Stimulated activated CD8-positive, alpha-beta memory T cell treated with anti-CD3 and anti-CD28 coated beads, Interleukin-15, amount 100 ng/mL, for 48 hours (primary cell): Measurements from ENCODE around the gene TLE2.

ENCODE experiments used
- DNase-seq, 2 donors: peaks; one replicate each; pipeline ENCODE4 v3.0.0-alpha.2; 2020; ENCODE audit warnings: low read depth in 2 of 2

TLE2 gene

DNA sequence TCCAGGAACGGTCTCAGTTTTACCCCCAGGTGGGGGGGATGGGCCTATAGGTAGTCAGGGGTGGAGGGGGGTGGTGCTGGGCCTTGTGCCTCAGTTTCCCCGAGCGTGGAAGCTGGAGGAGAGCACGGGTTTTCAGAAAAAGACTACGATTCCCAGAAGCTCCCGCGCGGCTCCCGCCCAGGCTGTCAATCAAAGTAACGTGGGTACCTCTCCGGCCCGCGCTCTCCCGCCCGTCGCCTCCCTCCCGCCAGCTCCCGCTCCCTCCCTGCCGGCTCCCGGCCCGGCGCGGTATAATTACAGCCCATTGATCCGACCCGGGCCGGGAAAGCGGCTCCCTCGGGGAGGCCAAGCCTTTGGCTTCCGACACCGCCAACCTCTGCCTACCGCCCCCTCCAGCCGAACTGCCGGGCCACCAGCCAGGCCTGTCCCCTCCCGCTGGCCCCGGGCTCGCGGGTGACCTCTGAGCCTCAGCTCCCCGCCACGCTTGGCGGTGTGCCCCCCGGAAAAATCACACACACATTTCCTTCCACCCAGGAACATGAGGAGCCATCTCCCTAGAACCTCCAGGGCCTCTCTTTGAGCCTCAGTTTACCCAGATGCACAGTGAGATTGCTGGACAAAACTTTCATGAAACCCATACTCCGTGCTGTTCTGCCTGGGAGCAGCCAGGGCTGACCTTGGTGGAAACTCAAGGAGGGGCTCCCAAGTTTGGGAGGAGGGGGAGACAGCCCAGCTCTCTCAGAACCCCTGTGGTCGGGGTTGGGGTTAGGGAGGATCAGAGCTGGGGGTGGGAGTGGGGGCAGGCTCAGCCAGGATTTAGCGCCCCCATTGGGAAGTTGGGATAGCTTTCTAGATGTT lies 7.3 kb upstream of the TLE2 start:
- peak; percentile 75 to 76 for DNase-seq

GRCh38 chr19:3035542-3036118 lies 6.5 kb upstream of the TLE2 start:
- peak; percentile 92 to 93 for DNase-seq

GRCh38 chr19:3034656-3035541 lies 5.8 kb upstream of the TLE2 start:
- no peak for DNase-seq

GRCh38 chr19:3034406-3034655 lies 5.3 kb upstream of the TLE2 start:
- DNase-seq, result no peak

DNA sequence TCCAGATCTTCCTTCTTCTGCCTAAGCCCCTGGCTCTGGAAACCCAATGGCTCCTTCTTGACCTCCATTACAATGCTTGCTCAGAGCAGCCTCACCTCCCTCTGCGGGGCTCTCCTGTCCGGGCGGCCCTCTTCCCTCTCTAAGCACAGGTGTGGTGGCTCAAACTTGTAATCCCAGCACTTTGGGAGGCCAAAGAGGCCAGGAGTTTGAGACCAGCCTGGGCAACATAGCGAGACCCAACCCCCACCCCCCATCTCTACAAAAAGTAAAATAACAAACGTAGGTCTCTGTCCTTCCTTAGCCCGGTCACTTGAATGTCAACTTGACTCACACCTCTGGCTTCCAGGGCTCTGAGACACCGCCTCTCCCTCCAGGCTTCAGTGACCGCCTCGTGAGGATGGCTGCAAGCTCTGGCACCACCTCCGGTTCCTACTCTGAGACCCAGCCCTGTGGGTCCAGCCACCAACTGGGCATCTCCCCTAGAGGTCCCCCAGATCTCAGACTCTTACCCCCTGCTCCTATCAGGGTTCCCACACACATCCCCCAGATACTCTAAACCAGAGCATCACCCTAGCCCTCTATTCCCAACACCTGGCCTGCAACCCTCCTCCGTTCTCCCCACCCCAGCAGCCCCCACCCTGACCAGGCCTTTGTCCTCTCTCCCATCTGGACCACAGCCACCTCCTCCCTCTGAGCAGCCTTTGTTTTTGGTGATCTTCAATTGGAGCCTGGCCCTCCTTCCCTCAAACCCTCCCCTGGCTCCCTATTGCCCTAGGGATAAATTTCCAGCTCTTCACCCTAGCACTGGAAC lies 4.7 kb upstream of the TLE2 start:
- no peak for DNase-seq

- DNase-seq, result no peak
These were observed 2.5 kb upstream of the TLE2 start for GRCh38 chr19:3031607-3031867.

GRCh38 chr19:3028305-3029064 lies 595 bp downstream of the TLE2 start:
- no peak for DNase-seq

DNA sequence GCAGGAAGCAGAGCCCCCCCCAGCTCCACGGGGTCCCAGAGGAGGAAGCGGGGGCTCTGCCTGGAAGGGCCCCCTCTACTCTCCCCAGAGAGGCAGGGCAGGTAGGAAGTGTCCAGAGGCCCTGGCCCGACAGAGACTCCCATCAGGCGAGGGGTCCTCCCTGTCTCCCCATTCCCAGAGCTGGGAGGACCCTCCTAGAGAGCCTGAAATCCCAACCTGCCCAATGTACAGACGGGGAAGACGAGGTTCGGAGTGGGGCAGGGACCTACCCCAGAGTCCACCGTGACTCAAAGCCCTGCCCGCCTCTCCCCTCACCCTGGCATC lies 1.1 kb downstream of the TLE2 start:
- DNase-seq, result no peak

GRCh38 chr19:3027292-3027691 lies 1.8 kb downstream of the TLE2 start:
- no peak for DNase-seq

DNA sequence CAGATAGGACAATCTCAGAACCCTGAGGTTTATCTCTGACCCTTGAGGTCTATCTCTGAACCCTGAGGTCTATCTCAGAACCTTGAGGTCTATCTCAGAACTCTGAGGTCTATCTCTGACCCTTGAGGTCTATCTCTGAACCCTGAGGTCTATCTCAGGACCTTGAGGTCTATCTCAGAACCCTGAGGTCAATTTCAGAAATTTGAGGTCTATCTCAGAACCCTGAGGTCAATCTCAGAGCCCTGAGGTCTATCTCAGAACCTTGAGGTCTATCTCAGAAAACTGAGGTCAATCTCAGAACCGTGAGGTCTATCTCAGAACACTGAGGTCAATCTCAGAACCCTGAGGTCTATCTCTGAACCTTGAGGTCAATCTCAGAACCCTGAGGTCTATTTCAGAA lies 2.3 kb downstream of the TLE2 start:
- no peak for DNase-seq

GRCh38 chr19:3025549-3025886 lies 3.6 kb downstream of the TLE2 start:
- DNase-seq, result no peak

GRCh38 chr19:3024870-3025548 lies 4.1 kb downstream of the TLE2 start:
- DNase-seq, result no peak

DNA sequence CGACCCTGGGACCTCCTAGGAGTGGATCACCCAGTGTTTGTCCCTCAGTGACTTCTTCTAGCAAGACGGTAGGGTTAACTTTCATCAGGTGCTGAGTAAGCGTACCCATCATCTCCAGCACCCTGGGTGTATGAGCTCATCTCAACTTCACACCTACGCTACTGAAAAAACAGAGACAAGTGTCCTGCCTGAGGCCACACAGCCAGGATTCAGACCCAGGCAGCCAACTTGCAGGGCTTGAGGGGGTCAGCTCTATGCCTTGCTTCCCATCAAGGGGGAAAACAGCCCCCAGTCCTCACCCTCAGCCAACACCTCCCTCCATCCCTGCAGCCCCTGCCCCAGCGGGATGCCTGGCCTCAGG lies 4.6 kb downstream of the TLE2 start:
- no peak for DNase-seq

- no peak for DNase-seq
These were observed 8.6 kb downstream of the TLE2 start for GRCh38 chr19:3020321-3020960.

DNA sequence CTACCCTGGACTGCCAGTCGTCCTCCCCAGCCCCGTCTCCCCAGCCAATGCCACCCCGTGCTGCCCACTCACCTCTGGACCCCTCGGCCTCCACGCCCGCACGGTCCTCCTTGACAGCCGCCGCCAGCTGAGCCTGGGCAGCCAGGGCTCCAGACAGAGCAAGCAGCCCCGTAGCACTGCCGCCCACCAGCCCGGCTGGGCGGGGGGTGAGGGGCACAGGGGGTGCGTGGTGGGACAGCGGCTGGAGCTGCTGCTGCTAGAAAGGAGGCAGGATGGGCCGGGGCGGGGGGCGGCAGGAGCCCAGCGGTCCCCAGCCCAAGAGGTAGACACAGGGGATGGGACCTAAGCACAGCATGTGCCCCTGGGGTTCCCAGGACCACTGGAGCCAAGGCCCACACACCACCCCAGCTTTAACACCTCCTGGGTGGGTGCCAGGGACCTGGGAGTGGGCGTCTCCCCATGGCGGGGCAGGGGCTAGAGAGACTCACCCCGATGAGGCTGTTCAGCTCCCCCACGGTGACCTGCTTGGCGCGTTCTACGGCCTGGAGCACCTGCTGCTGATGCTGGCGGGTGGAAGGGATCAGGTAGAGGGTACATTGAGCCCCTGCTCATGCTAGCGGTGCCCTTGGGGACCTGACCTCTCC lies 9.7 kb downstream of the TLE2 start:
- no peak for DNase-seq

GRCh38 chr19:3017923-3018322 lies 11.2 kb downstream of the TLE2 start:
- DNase-seq, result no peak

DNA sequence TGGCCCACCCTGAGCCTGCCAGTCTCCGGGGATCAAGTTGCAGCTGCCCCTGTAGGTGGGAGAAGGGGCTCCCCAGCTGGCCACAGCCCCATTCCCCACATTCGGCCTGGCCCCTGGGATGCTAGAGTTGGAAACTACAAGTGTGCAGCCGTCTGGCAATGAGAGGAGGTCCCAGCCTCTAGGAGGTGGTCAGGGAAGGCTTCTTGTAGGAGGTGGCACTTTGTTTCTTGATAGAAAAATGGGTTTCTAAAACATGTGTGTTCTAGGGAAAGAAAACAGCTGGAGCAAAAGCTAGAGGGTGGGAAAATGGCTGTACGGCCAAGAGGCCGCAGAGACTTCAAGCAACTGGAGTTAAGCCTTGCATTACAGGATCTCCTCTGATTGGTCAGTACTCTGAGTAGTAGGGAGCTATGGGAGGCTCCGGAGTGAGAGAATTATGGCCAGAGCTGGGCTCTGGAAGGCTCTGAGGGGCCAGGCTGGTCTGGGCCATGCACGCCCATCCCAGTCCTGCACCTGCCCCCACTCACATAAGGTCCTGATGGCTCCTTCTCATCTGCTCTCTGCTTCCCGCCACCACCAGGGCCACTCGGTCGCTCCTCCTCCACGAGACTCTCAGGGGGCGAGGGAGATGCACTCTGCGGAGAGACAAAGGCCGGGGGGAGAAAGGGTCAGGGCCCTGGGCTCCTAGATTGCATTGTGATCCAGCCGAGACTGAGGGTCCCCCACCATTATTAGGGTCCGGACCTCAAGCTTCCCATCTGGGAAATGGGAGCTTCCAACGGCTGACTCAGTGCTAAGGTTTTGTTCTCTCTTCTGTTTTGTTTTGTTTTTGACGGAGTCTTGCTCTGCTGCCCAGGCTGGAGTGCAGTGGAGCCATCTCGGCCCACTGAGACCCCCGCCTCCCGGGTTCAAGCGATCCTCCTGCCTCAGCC lies 13.7 kb downstream of the TLE2 start:
- DNase-seq, result no peak

GRCh38 chr19:3014135-3014534 lies 14.9 kb downstream of the TLE2 start:
- no peak for DNase-seq

DNA sequence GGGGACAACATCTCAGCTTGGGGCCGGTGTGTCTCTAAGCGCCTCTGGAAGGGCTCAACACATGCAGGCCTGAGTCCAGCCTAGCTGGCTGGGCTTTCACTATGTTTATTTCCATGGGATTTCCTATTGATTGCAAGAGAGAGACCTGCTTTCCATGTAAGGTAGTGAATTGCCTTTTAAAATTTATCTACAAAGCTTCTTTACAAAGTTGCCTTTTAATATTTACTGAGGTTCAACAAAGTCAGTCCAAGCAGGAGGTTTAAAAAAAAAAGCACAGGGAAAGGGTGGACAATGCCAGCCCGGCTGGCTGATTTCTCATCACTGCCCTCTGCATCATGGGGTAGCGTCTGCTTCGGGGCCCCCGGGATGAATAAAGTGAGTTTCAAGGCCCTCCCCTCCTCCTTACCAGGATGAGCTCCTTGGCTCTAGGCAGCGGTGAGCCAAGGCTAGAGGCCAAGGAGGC lies 15.8 kb downstream of the TLE2 start:
- no peak for DNase-seq
